Astrocyte (in vitro differentiated cells and primary cell): ENCODE measurements around the gene PCDHA10. TPM values are rescaled to one million over a fixed set of nuclear protein-coding genes. Genes with fewer than 3 reads are reported as not detected.

Experiments used
- DNase-seq: peaks from one replicate; pipeline ENCODE4 v3.0.0-alpha.2; 2010; ENCODE audit warnings: low read depth
- FAIRE-seq: peaks from 2 replicates; lab custom pipeline; 2011; peaks lifted over from hg19 to GRCh38; lab: Jason Lieb, UNC
- H2AFZ ChIP-seq: 2 replicates; pipeline ENCODE4 v1.6.0; 2012; ENCODE audit warnings: low read depth, low read length, inconsistent platforms
- H3K27ac ChIP-seq: 2 replicates; pipeline ENCODE4 v1.5.1; 2011; ENCODE audit warnings: low read depth, low read length, inconsistent platforms
- H3K27me3 ChIP-seq: 2 replicates; pipeline ENCODE4 v1.6.0; 2011; ENCODE audit warnings: low read length, inconsistent platforms; ENCODE audit not compliant: insufficient read depth
- H3K36me3 ChIP-seq: 2 replicates; pipeline ENCODE4 v1.5.1; 2011; ENCODE audit warnings: low read length, inconsistent platforms; ENCODE audit not compliant: insufficient read depth
- H3K4me1 ChIP-seq: 2 replicates; pipeline ENCODE4 v1.5.1; 2011; ENCODE audit warnings: low read length, inconsistent platforms; ENCODE audit not compliant: insufficient read depth
- H3K4me2 ChIP-seq: 2 replicates; pipeline ENCODE4 v1.6.0; 2012; ENCODE audit warnings: low read length, inconsistent platforms
- H3K4me3 ChIP-seq: 2 replicates; pipeline ENCODE4 v1.5.1; 2011; ENCODE audit warnings: low read depth, mild to moderate bottlenecking, low read length, inconsistent platforms; ENCODE audit not compliant: insufficient read depth
- H3K79me2 ChIP-seq: 2 replicates; pipeline ENCODE4 v1.6.0; 2012; ENCODE audit warnings: mild to moderate bottlenecking, low read length, inconsistent platforms; ENCODE audit not compliant: insufficient read depth
- H3K9ac ChIP-seq: 2 replicates; pipeline ENCODE4 v1.6.0; 2012; ENCODE audit warnings: mild to moderate bottlenecking, low read length, inconsistent platforms
- H3K9me3 ChIP-seq: 2 replicates; pipeline ENCODE4 v1.5.1; 2012; ENCODE audit warnings: low read depth, mild to moderate bottlenecking, low read length, inconsistent platforms; ENCODE audit not compliant: insufficient read depth
- H4K20me1 ChIP-seq: 2 replicates; pipeline ENCODE4 v1.6.0; 2012; ENCODE audit warnings: low read length, inconsistent platforms; ENCODE audit not compliant: insufficient read depth
- H3K27ac Mint-ChIP-seq: one replicate; pipeline ENCODE4 v1.8.0; 2021; ENCODE audit warnings: mild to moderate bottlenecking, mixed read lengths; ENCODE audit not compliant: unreplicated experiment
- H3K27me3 Mint-ChIP-seq: one replicate; pipeline ENCODE4 v1.8.0; 2021; ENCODE audit warnings: low read depth, mixed read lengths; ENCODE audit not compliant: unreplicated experiment
- H3K36me3 Mint-ChIP-seq: one replicate; pipeline ENCODE4 v1.8.0; 2021; ENCODE audit warnings: low read depth, mixed read lengths; ENCODE audit not compliant: unreplicated experiment
- H3K4me1 Mint-ChIP-seq: one replicate; pipeline ENCODE4 v1.8.0; 2021; ENCODE audit warnings: low read depth, mixed read lengths; ENCODE audit not compliant: unreplicated experiment
- H3K4me3 Mint-ChIP-seq: one replicate; pipeline ENCODE4 v1.8.0; 2021; ENCODE audit warnings: mild to moderate bottlenecking, moderate library complexity, mixed read lengths; ENCODE audit not compliant: unreplicated experiment
- H3K9me3 Mint-ChIP-seq: one replicate; pipeline ENCODE4 v1.8.0; 2021; ENCODE audit warnings: mild to moderate bottlenecking, mixed read lengths; ENCODE audit not compliant: unreplicated experiment
- CTCF ChIP-seq: IDR thresholded peaks from 2 replicates; pipeline ENCODE4 v1.5.1; 2011; ENCODE audit warnings: low read depth, mild to moderate bottlenecking, inconsistent platforms, low read length, moderate library complexity; ENCODE audit not compliant: insufficient read depth
- EZH2 ChIP-seq: IDR thresholded peaks from 2 replicates; pipeline ENCODE4 v1.6.1; 2012; ENCODE audit warnings: mild to moderate bottlenecking, low read length, inconsistent platforms; ENCODE audit not compliant: insufficient read depth
- total RNA-seq: library from RNA; stranded (reverse); gene quantifications from 2 replicates; pipeline ENCODE4 v1.2.1, GENCODE V29; 2021

The PCDHA10 gene
- total RNA-seq, 1 donor from 2014 or later: 16.0 TPM

GRCh38 chr5:140808889-140809291, 46.8 kb upstream of the PCDHA10 start:
- DNase-seq: no peak
- no peak overlapping the region for H3K27ac Mint-ChIP-seq
- no peak for TF ChIP-seq CTCF
- no peak for TF ChIP-seq EZH2

GRCh38 chr5:140821375-140822280, 34.1 kb upstream of the PCDHA10 start, which contains the start of gene PCDHA5:
PCDHA5 (plus strand) TSS chr5:140821613.
- no peak for DNase-seq

More at GRCh38 chr5:140808889-140809291, 46.8 kb upstream of the PCDHA10 start:
- H3K9me3 ChIP-seq: peaks cover 13% of the 10 kb centered on the region
- no peak overlapping the region for H3K4me3 Mint-ChIP-seq
- H3K36me3 ChIP-seq: no peaks in the 10 kb centered on the region
- peaks cover 9% of the 10 kb centered on the region for H3K36me3 Mint-ChIP-seq
- H3K79me2 ChIP-seq: no peaks in the 10 kb centered on the region
- FAIRE-seq: no peak
- H3K4me3 ChIP-seq: no peak overlapping the region
- H3K4me1 ChIP-seq: no peaks in the 10 kb centered on the region
- no peaks in the 10 kb centered on the region for H3K27me3 ChIP-seq
- H3K27me3 Mint-ChIP-seq: no peaks in the 10 kb centered on the region
- H3K9me3 Mint-ChIP-seq: peaks cover 2% of the 10 kb centered on the region
- no peak overlapping the region for H3K27ac ChIP-seq
- no peaks in the 10 kb centered on the region for H4K20me1 ChIP-seq
- H3K9ac ChIP-seq: no peak overlapping the region
- H3K4me2 ChIP-seq: no peak overlapping the region
- peaks cover 2% of the 10 kb centered on the region for H3K4me1 Mint-ChIP-seq
- H2AFZ ChIP-seq: no peak overlapping the region

More at GRCh38 chr5:140821375-140822280, 34.1 kb upstream of the PCDHA10 start, which contains the start of gene PCDHA5:
- Histone ChIP-seq H3K36me3 (no peaks in the 10 kb centered on the region), H3K9me3 (peaks cover 9% of the 10 kb centered on the region), H3K4me3 (no peak within 1 kb of the TSS), H3K4me2 (no peak within 1 kb of the TSS), H3K27ac (no peak within 1 kb of the TSS), H3K27me3 (no peaks in the 10 kb centered on the region), H3K79me2 (no peaks in the 10 kb centered on the region), H3K9ac (no peak within 1 kb of the TSS), H3K4me1 (no peaks in the 10 kb centered on the region), H4K20me1 (no peaks in the 10 kb centered on the region), H2AFZ (no peak within 1 kb of the TSS)
- TF ChIP-seq CTCF (peak; percentile 31), EZH2 (no peak)
- FAIRE-seq: no peak
- Mint-ChIP-seq H3K4me3 (peak within 1 kb of the TSS; percentile 69), H3K4me1 (no peaks in the 10 kb centered on the region), H3K27ac (no peak within 1 kb of the TSS), H3K36me3 (peaks cover 8% of the 10 kb centered on the region), H3K9me3 (no peaks in the 10 kb centered on the region), H3K27me3 (no peaks in the 10 kb centered on the region)
